BLaER1 (cell line): Measurements from ENCODE around the gene NOP58.
"Not testable (repeated sequence)": the region's sequence is repeated elsewhere in the genome, so short reads cannot be mapped to it uniquely, and the experiment has no call there.

ENCODE experiments used
- H3K27ac ChIP-seq: shearing (Covaris generic); formaldehyde crosslinking; 2 replicates; pipeline ENCODE4 v1.8.1; 2022
- H3K27me3 ChIP-seq: shearing (Covaris generic); formaldehyde crosslinking; 2 replicates; pipeline ENCODE4 v1.8.1; 2022
- H3K36me3 ChIP-seq: shearing (Covaris generic); formaldehyde crosslinking; 2 replicates; pipeline ENCODE4 v1.8.1; 2022
- H3K4me1 ChIP-seq: shearing (Covaris generic); formaldehyde crosslinking; 2 replicates; pipeline ENCODE4 v1.8.1; 2022
- H3K4me2 ChIP-seq: shearing (Covaris generic); formaldehyde crosslinking; 2 replicates; pipeline ENCODE4 v1.8.1; 2022
- H3K4me3 ChIP-seq: shearing (Covaris generic); formaldehyde crosslinking; 2 replicates; pipeline ENCODE4 v1.8.1; 2022
- H3K9ac ChIP-seq: shearing (Covaris generic); formaldehyde crosslinking; 2 replicates; pipeline ENCODE4 v1.8.1; 2022
- H3K9me3 ChIP-seq: shearing (Covaris generic); formaldehyde crosslinking; 2 replicates; pipeline ENCODE4 v1.8.1; 2022
- H4K20me1 ChIP-seq: shearing (Covaris generic); formaldehyde crosslinking; 2 replicates; pipeline ENCODE4 v1.8.1; 2022
- Cebpa-rat ChIP-seq: shearing (Covaris generic); IDR thresholded peaks from 2 replicates; pipeline ENCODE4 v1.8.1; 2022

NOP58 gene

DNA sequence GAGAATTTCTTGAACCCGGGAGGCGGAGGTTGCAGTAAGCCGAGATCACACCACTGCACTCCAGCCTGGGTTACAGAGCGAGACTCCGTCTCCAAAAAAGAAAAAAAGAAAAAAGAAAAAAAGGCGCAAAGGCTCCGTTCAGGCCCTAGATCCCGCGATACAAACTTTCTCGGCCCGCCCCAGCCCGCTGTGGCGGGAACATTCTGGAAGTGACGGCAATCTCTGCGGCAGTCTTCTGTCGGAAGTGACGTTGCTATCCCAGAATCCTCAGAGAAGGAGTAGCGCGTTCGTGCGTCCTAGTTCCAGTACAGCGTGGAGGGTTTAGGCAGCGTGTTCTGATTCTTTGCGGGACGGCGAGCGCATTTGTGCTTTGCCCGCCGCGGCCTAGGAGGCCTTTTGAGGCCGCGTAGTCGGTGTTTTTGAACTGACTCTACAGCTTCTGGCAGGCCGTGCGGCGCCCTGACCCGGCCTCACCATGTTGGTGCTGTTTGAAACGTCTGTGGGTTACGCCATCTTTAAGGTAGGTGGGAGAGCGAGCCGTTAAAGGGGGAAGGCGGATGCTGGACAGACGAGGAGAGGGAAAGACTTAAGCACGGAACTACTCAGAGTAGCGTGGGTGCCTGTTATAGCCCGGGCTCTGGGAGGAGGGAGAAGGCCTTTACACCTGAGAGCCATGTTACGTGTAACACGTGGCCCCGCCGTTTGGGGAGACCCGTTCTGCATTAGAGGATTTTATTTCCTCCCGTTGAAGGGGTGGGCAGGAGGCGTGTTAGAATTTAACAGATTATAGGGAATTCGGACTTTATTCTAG lies at the start of gene NOP58:
TSS of gene NOP58 (plus strand) at position 297 of the 811 bp plus-strand sequence. CDS start at position 476, 179 bp downstream.
- Histone ChIP-seq H4K20me1 (peaks cover 50% of the 10 kb centered on the region), H3K9ac (peak within 1 kb of the TSS; percentile 99), H3K4me2 (peak within 1 kb of the TSS; percentile 90), H3K27me3 (no peaks in the 10 kb centered on the region), H3K9me3 (no peaks in the 10 kb centered on the region), H3K4me3 (peak within 1 kb of the TSS; percentile 78), H3K36me3 (peaks cover 4% of the 10 kb centered on the region), H3K4me1 (peaks cover 40% of the 10 kb centered on the region), H3K27ac (peak within 1 kb of the TSS; percentile 98)
- TF ChIP-seq Cebpa-rat = no peak

GRCh38 chr2:202221873-202222272 lies 43.7 kb upstream of the NOP58 start:
- no peak overlapping the region for H3K4me2 ChIP-seq
- no peak overlapping the region for H3K27ac ChIP-seq
- peaks cover 87% of the 10 kb centered on the region for H3K36me3 ChIP-seq
- no peaks in the 10 kb centered on the region for H3K27me3 ChIP-seq
- no peak overlapping the region for H3K4me3 ChIP-seq
- peaks cover 98% of the 10 kb centered on the region for H4K20me1 ChIP-seq
- H3K9me3 ChIP-seq = no peaks in the 10 kb centered on the region
- H3K4me1 ChIP-seq = no peaks in the 10 kb centered on the region
- TF ChIP-seq Cebpa-rat = no peak
- no peak overlapping the region for H3K9ac ChIP-seq

DNA sequence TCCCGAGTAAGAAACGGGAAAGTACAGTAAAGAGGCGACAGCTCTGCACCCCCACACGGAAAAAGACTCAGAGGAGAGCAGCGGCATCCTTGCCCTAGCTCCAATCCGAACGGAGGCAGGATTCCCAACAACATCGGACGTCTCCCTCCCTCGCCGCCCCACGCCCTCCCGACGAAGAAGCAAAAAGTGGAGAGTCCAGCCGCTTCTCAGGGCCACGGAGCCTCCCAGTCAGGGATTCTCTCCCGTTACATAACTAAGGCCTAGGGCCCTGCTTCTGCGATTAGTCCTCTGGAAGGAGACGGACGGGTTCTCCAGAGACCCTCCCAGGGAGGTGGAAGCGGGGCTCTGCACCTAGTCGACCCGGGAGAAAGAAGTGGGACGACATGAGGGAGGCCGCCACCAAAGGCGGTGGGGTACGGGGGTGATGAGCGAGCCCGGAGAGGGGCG lies 27.8 kb upstream of the NOP58 start:
- peaks cover 45% of the 10 kb centered on the region for H3K4me1 ChIP-seq
- H3K9ac ChIP-seq = peak overlapping the region; percentile 96
- H3K4me2 ChIP-seq = peak overlapping the region; percentile 86
- peak overlapping the region; percentile 89 for H3K27ac ChIP-seq
- peaks cover 11% of the 10 kb centered on the region for H3K36me3 ChIP-seq
- peaks cover 53% of the 10 kb centered on the region for H4K20me1 ChIP-seq
- no peaks in the 10 kb centered on the region for H3K9me3 ChIP-seq
- TF ChIP-seq Cebpa-rat = no peak
- no peaks in the 10 kb centered on the region for H3K27me3 ChIP-seq
- H3K4me3 ChIP-seq = peak overlapping the region; percentile 94

GRCh38 chr2:202238234-202239197 lies 27.0 kb upstream of the NOP58 start, which contains the start of gene SUMO1:
TSS of gene SUMO1 (minus strand) at chr2:202238597. CDS start at chr2:202238451, 146 bp downstream.
- peaks cover 46% of the 10 kb centered on the region for H4K20me1 ChIP-seq
- peaks cover 11% of the 10 kb centered on the region for H3K36me3 ChIP-seq
- H3K4me2 ChIP-seq = peak within 1 kb of the TSS; percentile 86
- H3K9ac ChIP-seq = peak within 1 kb of the TSS; percentile 96
- H3K4me1 ChIP-seq = peaks cover 39% of the 10 kb centered on the region
- TF ChIP-seq Cebpa-rat = no peak
- peak within 1 kb of the TSS; percentile 94 for H3K4me3 ChIP-seq
- H3K27me3 ChIP-seq = no peaks in the 10 kb centered on the region
- peak within 1 kb of the TSS; percentile 89 for H3K27ac ChIP-seq
- no peaks in the 10 kb centered on the region for H3K9me3 ChIP-seq

DNA sequence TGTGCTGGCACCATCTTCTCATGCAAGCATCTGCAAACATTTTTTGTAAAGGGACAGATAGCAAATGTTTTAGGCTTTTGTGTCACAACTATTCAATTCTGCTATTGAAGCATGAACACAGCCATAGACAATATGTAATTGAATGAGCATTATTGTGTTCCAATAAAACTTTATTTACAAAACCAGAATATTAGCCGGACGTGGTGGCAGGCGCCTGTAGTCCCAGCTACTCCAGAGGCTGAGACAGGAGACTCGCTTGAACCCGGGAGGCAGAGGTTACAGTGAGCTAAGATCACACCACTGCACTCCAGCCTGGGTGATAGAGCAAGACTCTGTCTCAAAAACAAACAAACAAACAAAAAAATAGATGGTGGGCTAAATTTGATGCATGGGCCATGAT lies 17.9 kb upstream of the NOP58 start:
- not testable (repeated sequence) for H3K4me1 ChIP-seq, H3K4me2 ChIP-seq, H4K20me1 ChIP-seq, H3K9ac ChIP-seq, H3K27me3 ChIP-seq, H3K4me3 ChIP-seq, H3K27ac ChIP-seq, H3K36me3 ChIP-seq
- peaks cover 12% of the 10 kb centered on the region for H3K9me3 ChIP-seq

GRCh38 chr2:202249521-202250253 lies 15.9 kb upstream of the NOP58 start:
- no peak overlapping the region for H3K27ac ChIP-seq
- H4K20me1 ChIP-seq = no peaks in the 10 kb centered on the region

GRCh38 chr2:202251494-202251893 lies 14.1 kb upstream of the NOP58 start:
- no peak for TF ChIP-seq Cebpa-rat
- Histone ChIP-seq H3K27me3 (no peaks in the 10 kb centered on the region), H3K4me1 (no peaks in the 10 kb centered on the region), H3K9me3 (peaks cover 12% of the 10 kb centered on the region), H3K9ac (no peak overlapping the region), H3K27ac (no peak overlapping the region), H3K4me2 (no peak overlapping the region), H3K4me3 (no peak overlapping the region), H4K20me1 (no peaks in the 10 kb centered on the region), H3K36me3 (no peaks in the 10 kb centered on the region)

More at GRCh38 chr2:202249521-202250253, 15.9 kb upstream of the NOP58 start:
- Histone ChIP-seq H3K27me3 (no peaks in the 10 kb centered on the region), H3K9ac (no peak overlapping the region), H3K9me3 (peaks cover 12% of the 10 kb centered on the region), H3K36me3 (no peaks in the 10 kb centered on the region), H3K4me3 (no peak overlapping the region), H3K4me1 (no peaks in the 10 kb centered on the region), H3K4me2 (no peak overlapping the region)
- no peak for TF ChIP-seq Cebpa-rat

- H3K36me3 ChIP-seq = no peaks in the 10 kb centered on the region
- H3K27me3 ChIP-seq = no peaks in the 10 kb centered on the region
- peaks cover 8% of the 10 kb centered on the region for H3K4me1 ChIP-seq
- no peaks in the 10 kb centered on the region for H3K9me3 ChIP-seq
- TF ChIP-seq Cebpa-rat = no peak
- H3K4me2 ChIP-seq = no peak overlapping the region
- H3K4me3 ChIP-seq = no peak overlapping the region
- H4K20me1 ChIP-seq = peaks cover 9% of the 10 kb centered on the region
- H3K9ac ChIP-seq = no peak overlapping the region
- no peak overlapping the region for H3K27ac ChIP-seq
These were observed 4.0 kb upstream of the NOP58 start for GRCh38 chr2:202261531-202261930.

DNA sequence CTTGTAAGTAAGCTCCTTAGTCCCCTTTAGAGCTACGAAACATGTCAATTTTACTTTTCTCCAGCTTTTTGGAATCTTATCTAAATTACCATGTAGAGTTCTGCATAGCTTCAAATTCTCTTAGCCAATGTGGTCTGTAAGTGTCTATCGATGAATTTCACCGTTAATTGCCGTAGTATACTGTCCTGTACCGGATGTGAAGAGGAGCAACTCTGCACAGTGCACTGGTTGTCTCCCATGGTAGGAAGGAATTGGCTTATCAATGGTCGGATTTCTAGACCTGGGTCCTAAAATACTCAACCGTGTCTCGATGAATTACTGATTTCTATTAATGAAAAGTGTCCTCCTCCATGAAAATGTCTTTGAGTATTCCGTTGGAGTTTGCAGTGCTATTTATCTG lies 1.9 kb downstream of the NOP58 start:
- Histone ChIP-seq H3K4me2 (peak overlapping the region; percentile 90), H3K9ac (peak overlapping the region; percentile 99), H3K36me3 (peaks cover 18% of the 10 kb centered on the region), H3K9me3 (no peaks in the 10 kb centered on the region), H4K20me1 (peaks cover 68% of the 10 kb centered on the region), H3K27me3 (no peaks in the 10 kb centered on the region), H3K4me3 (peak overlapping the region; percentile 78), H3K27ac (peak overlapping the region; percentile 98), H3K4me1 (peaks cover 50% of the 10 kb centered on the region)
- no peak for TF ChIP-seq Cebpa-rat
